ENCODE results near the gene OR56B4.

Gene OR56B4

GRCh38 chr11:6127881-6128280 is 20.4 kb downstream of the OR56B4 start:
- Histone ChIP-seq H3K9me2 (ENCODE audit: low read depth, low read length) (no peaks in the 10 kb centered on the region), H3K79me2 (ENCODE audit: insufficient read depth, low read length) (no peaks in the 10 kb centered on the region), H3K9ac (ENCODE audit: low read length) (no peak overlapping the region), H3K4me3 (ENCODE audit: low read depth, low read length, poor library complexity, severe bottlenecking) (no peak overlapping the region), H3K27me3 (ENCODE audit: insufficient read depth, low read length) (no peaks in the 10 kb centered on the region), H3K9me3 (ENCODE audit: low read length) (no peaks in the 10 kb centered on the region), H3F3A (ENCODE audit: insufficient read depth, low read length) (no peaks in the 10 kb centered on the region), H3K27ac (ENCODE audit: low read depth, low read length, poor library complexity, severe bottlenecking) (no peak overlapping the region), H2AFZ (ENCODE audit: low read length) (no peak overlapping the region), H4K20me1 (ENCODE audit: insufficient read depth, low read length) (no peaks in the 10 kb centered on the region), H3K4me1 (ENCODE audit: insufficient read depth, low read length, severe bottlenecking) (no peaks in the 10 kb centered on the region), H3K36me3 (ENCODE audit: insufficient read depth, low read length) (no peaks in the 10 kb centered on the region), H3K4me2 (ENCODE audit: low read length) (no peak overlapping the region)
- TF ChIP-seq CTCF (IDR thresholded peaks at IDR 0.05; ENCODE audit: low read length): no peak
- no peak for TF ChIP-seq EZH2 (IDR thresholded peaks at IDR 0.05; ENCODE audit: borderline replicate concordance, low read length)

- Histone ChIP-seq H3K9me3 (ENCODE audit: low read length) (no peaks in the 10 kb centered on the region), H4K20me1 (ENCODE audit: insufficient read depth, low read length) (no peaks in the 10 kb centered on the region), H3K79me2 (ENCODE audit: insufficient read depth, low read length) (no peaks in the 10 kb centered on the region), H3K4me2 (ENCODE audit: low read length) (no peak overlapping the region), H3K27ac (ENCODE audit: low read depth, low read length, poor library complexity, severe bottlenecking) (no peak overlapping the region), H3K27me3 (ENCODE audit: insufficient read depth, low read length) (no peaks in the 10 kb centered on the region), H2AFZ (ENCODE audit: low read length) (no peak overlapping the region), H3K4me3 (ENCODE audit: low read depth, low read length, poor library complexity, severe bottlenecking) (no peak overlapping the region), H3K4me1 (ENCODE audit: insufficient read depth, low read length, severe bottlenecking) (no peaks in the 10 kb centered on the region), H3K36me3 (ENCODE audit: insufficient read depth, low read length) (no peaks in the 10 kb centered on the region), H3K9ac (ENCODE audit: low read length) (no peak overlapping the region), H3F3A (ENCODE audit: insufficient read depth, low read length) (no peaks in the 10 kb centered on the region), H3K9me2 (ENCODE audit: low read depth, low read length) (no peaks in the 10 kb centered on the region)
- TF ChIP-seq CTCF (IDR thresholded peaks at IDR 0.05; ENCODE audit: low read length): no peak
- TF ChIP-seq EZH2 (IDR thresholded peaks at IDR 0.05; ENCODE audit: borderline replicate concordance, low read length): no peak
Measured at GRCh38 chr11:6129011-6129410, 21.5 kb downstream of the OR56B4 start.

GRCh38 chr11:6129635-6130034 is 22.2 kb downstream of the OR56B4 start:
- no peak overlapping the region for H3K9ac ChIP-seq (ENCODE audit: low read length)
- no peaks in the 10 kb centered on the region for H3K79me2 ChIP-seq (ENCODE audit: insufficient read depth, low read length)
- H3K4me3 ChIP-seq (ENCODE audit: low read depth, low read length, poor library complexity, severe bottlenecking): no peak overlapping the region
- H3K27ac ChIP-seq (ENCODE audit: low read depth, low read length, poor library complexity, severe bottlenecking): no peak overlapping the region
- no peak overlapping the region for H3K4me2 ChIP-seq (ENCODE audit: low read length)
- no peak for TF ChIP-seq EZH2 (IDR thresholded peaks at IDR 0.05; ENCODE audit: borderline replicate concordance, low read length)
- no peak for TF ChIP-seq CTCF (IDR thresholded peaks at IDR 0.05; ENCODE audit: low read length)
- H3K36me3 ChIP-seq (ENCODE audit: insufficient read depth, low read length): no peaks in the 10 kb centered on the region
- no peaks in the 10 kb centered on the region for H3K27me3 ChIP-seq (ENCODE audit: insufficient read depth, low read length)
- no peaks in the 10 kb centered on the region for H3F3A ChIP-seq (ENCODE audit: insufficient read depth, low read length)
- no peaks in the 10 kb centered on the region for H3K4me1 ChIP-seq (ENCODE audit: insufficient read depth, low read length, severe bottlenecking)
- no peaks in the 10 kb centered on the region for H3K9me3 ChIP-seq (ENCODE audit: low read length)
- H3K9me2 ChIP-seq (ENCODE audit: low read depth, low read length): no peaks in the 10 kb centered on the region
- no peak overlapping the region for H2AFZ ChIP-seq (ENCODE audit: low read length)
- H4K20me1 ChIP-seq (ENCODE audit: insufficient read depth, low read length): no peaks in the 10 kb centered on the region
